Pancreas (tissue), 10 donors: ENCODE data around the gene DENND1B. TPM values are rescaled to one million over a fixed set of nuclear protein-coding genes. Genes with fewer than 3 reads are reported as not detected.

Source experiments
- ATAC-seq, 4 donors: fragments of 200-7000 bp; cut with Tn5 transposase; one replicate each; pipeline versions ENCODE4 v1.8.0 to v1.9.1; 2020; ENCODE audit warnings: mild to moderate bottlenecking in 4 of 4, moderate library complexity in 4 of 4
- DNase-seq, 6 donors: peaks; one replicate each; pipeline ENCODE4 v3.0.0-alpha.2; 2020
- FAIRE-seq: peaks from 2 replicates; lab custom pipeline; 2012; peaks lifted over from hg19 to GRCh38; lab: Jason Lieb, UNC
- H3K27ac ChIP-seq, 4 donors: fragments of 200-600 bp; sonication (generic); 1 replicate in 3 of 4; 2 replicates in 1 of 4; pipeline versions ENCODE4 v1.5.0 to v1.8.0; 2020
- H3K27me3 ChIP-seq, 4 donors: fragments of 200-600 bp; one replicate each; pipeline ENCODE4 v1.8.0; 2021
- H3K36me3 ChIP-seq, 3 donors: fragments of 200-600 bp; sonication (generic) in 1 of 3; one replicate each; pipeline versions ENCODE4 v1.5.0 to v1.8.0; 2020 to 2021
- H3K4me1 ChIP-seq, 3 donors: fragments of 200-600 bp; one replicate each; pipeline ENCODE4 v1.8.0; 2021
- H3K4me3 ChIP-seq, 4 donors: fragments of 200-600 bp; sonication (generic) in 2 of 4; one replicate each; pipeline versions ENCODE4 v1.5.0 to v1.8.0; 2020 to 2021
- H3K9me3 ChIP-seq, 4 donors: fragments of 200-600 bp; one replicate each; pipeline ENCODE4 v1.8.0; 2021
- WGBS, 2 donors: extraction: QIAGEN DNeasy Blood & Tissue Kit; methylation state at CpG; one replicate each; pipeline ENCODE4 v1.1.7; 2013; 5-methylcytosine and 5-hydroxymethylcytosine counted together
- intact Hi-C, 3 donors: fragments of 100-400 bp; cut with DNase I; formaldehyde crosslinking; loops; one replicate each; pipeline versions ENCODE4 v1.11.1 to v1.14.2; 2022
- polyA plus RNA-seq, 2 donors: library from polyadenylated mRNA; stranded (reverse); fragments of 200-250 nt; gene quantifications; one replicate each; pipeline ENCODE4 v1.2.3, GENCODE V29; 2013
- total RNA-seq, 6 donors: library from RNA; stranded (reverse); fragmentation: NEBNext Ultra II Directional in 4 of 6; extraction: Animal tissue kit (Norgen Biotek cat#: 25700) in 4 of 6; gene quantifications; one replicate each; pipeline versions ENCODE4 v1.2.1 to v1.2.4, GENCODE V29; 2021 to 2023
- TF ChIP-seq, protein P1 (sequence below), 4 donors: fragments of 200-600 bp; sonication (generic) in 3 of 4; IDR thresholded peaks; one replicate each; pipeline versions ENCODE4 v1.5.0 to v1.8.0; 2021; ENCODE audit warnings: antibody characterized with exemption in 4 of 4
- donor health status: healthy with polysubstance abuse.
- donor health status: DM: no; HTN: no; CAD: no; lungs with moderate emphysema.
- donor health status: DM: no; HTN: no; CAD: no.
- donor health status: control.
- donor health status: control.
- donor health status: Bipolar disorder and iron deficiency.
- donor health status: DM: yes; HTN: yes; CAD: no.
- donor health status: DM: no; HTN: no; CAD: no.
- donor health status: DM: no; HTN: no; CAD: no.
- donor health status: DM: yes; HTN: yes; CAD: no.

Gene DENND1B
- total and polyA plus RNA-seq, 8 donors: 3.1 to 16.8 (median 11.1) TPM

DNA sequence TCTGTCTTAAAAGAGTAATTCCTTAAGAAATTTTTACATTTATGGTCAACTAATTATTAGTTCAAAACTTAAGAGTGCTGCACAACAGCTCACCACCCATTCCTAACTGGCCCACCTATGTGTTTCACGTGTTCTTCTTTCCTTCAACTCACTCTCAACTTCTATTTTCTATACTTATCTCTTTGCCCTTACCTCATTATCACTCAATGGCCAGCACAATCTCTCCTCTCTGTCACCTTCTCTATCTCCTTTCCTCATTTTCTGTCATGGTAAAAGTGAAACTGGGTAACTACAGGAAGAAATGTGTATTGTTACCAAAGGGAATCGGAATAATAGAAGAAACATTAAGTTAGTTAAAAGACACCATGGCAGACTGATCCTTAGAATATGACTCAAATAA is 43.1 kb downstream of the DENND1B start:
- intact Hi-C loops: no loop called here
- no peak for ATAC-seq
- 93 to 94% methylated on average over 2 of the region's 2 CpGs for WGBS, 2 donors

DNA sequence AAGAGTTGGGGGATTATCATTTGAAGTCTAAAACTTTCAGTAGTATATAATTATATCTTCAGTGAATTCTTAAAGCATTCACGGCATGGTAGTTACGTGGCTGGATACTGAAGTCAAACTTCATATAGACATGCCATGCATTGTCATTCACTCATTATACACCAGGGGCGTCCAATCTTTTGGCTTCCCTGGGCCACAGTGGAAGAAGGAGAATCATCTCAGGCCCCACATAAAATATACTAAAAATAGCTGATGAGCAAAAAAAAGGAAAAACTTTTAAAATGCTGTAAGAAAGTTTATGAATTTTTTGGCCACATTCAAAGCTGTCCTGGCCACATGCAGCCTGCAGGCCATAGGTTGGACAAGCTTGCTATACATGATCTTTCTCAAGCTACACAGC is 43.8 kb downstream of the DENND1B start:
- TF ChIP-seq, protein P1, sequence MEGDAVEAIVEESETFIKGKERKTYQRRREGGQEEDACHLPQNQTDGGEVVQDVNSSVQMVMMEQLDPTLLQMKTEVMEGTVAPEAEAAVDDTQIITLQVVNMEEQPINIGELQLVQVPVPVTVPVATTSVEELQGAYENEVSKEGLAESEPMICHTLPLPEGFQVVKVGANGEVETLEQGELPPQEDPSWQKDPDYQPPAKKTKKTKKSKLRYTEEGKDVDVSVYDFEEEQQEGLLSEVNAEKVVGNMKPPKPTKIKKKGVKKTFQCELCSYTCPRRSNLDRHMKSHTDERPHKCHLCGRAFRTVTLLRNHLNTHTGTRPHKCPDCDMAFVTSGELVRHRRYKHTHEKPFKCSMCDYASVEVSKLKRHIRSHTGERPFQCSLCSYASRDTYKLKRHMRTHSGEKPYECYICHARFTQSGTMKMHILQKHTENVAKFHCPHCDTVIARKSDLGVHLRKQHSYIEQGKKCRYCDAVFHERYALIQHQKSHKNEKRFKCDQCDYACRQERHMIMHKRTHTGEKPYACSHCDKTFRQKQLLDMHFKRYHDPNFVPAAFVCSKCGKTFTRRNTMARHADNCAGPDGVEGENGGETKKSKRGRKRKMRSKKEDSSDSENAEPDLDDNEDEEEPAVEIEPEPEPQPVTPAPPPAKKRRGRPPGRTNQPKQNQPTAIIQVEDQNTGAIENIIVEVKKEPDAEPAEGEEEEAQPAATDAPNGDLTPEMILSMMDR (IDR thresholded peaks at IDR 0.05): no peak
- Histone ChIP-seq H3K27me3 (no peaks in the 10 kb centered on the region), H3K27ac (no peak overlapping the region), H3K36me3 (no peaks in the 10 kb centered on the region), H3K4me1 (no peaks in the 10 kb centered on the region), H3K9me3 (no peaks in the 10 kb centered on the region), H3K4me3 (no peak overlapping the region)
- DNase-seq (no peak), ATAC-seq (no peak), FAIRE-seq (no peak)
- WGBS, 2 donors: 95% methylated on average over 3 of the region's 3 CpGs
- intact Hi-C loops: no loop called here

More for the DNA sequence above, 43.1 kb downstream of the DENND1B start:
- no peak for FAIRE-seq
- Histone ChIP-seq H3K36me3 (no peaks in the 10 kb centered on the region), H3K4me3 (no peak overlapping the region), H3K4me1 (no peaks in the 10 kb centered on the region), H3K27me3 (no peaks in the 10 kb centered on the region), H3K9me3 (no peaks in the 10 kb centered on the region), H3K27ac (no peak overlapping the region)
- DNase-seq: no peak
- TF ChIP-seq, protein P1 (IDR thresholded peaks at IDR 0.05): no peak

DNA sequence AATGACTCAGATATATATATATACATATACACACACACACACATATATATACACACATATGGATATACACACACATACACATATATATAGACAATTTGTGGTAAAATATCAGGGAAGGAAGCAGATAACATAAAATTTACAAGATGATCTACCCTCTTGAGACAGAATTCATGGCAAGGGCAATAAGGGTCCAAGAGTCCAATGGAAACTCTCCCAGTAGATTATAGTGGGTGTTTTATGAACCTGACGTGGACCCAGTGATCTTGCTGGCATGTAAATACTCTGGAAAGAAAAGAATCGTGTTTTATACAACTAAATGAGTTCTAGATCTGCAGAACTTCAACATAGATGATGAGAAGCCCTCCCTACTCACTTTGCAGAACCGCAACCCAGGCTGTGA is 49.3 kb downstream of the DENND1B start:
- no peaks in the 10 kb centered on the region for H3K36me3 ChIP-seq
- TF ChIP-seq, protein P1 (IDR thresholded peaks at IDR 0.05): no peak
- ATAC-seq (no peak), DNase-seq (no peak), FAIRE-seq (no peak)
- H3K9me3 ChIP-seq: no peaks in the 10 kb centered on the region
- H3K27ac ChIP-seq: no peak overlapping the region
- H3K4me3 ChIP-seq: no peak overlapping the region
- no peaks in the 10 kb centered on the region for H3K4me1 ChIP-seq
- H3K27me3 ChIP-seq: no peaks in the 10 kb centered on the region
- WGBS, 2 donors: 96% methylated on average over 3 of the region's 3 CpGs
- intact Hi-C loops: no loop called here

DNA sequence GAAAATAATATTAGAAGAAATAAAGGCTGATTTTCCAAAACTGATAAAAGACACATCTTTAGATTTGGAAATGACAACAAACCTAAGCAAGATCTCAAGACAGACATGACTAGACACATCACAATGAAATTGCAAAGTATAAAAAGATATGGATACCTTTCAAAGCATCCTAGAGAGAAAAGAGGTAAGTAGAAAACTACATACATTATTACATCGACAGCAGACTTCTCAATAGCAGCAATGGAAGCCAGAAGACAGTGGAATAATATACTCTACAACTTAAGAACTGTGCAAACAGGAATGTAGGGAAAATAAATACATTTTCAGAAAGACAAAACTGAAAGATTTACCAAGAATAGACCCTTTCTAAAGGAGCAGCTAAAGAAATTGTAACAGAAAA is 50.2 kb downstream of the DENND1B start:
- no peak for ATAC-seq
- FAIRE-seq: no peak
- no peaks in the 10 kb centered on the region for H3K9me3 ChIP-seq
- intact Hi-C loops: no loop called here
- no peaks in the 10 kb centered on the region for H3K4me1 ChIP-seq
- no peaks in the 10 kb centered on the region for H3K27me3 ChIP-seq
- TF ChIP-seq, protein P1 (IDR thresholded peaks at IDR 0.05): no peak
- no peaks in the 10 kb centered on the region for H3K36me3 ChIP-seq
- DNase-seq: no peak
- H3K4me3 ChIP-seq: no peak overlapping the region
- 96 to 100% methylated on average over 1 of the region's 1 CpG for WGBS, 2 donors
- H3K27ac ChIP-seq: no peak overlapping the region

DNA sequence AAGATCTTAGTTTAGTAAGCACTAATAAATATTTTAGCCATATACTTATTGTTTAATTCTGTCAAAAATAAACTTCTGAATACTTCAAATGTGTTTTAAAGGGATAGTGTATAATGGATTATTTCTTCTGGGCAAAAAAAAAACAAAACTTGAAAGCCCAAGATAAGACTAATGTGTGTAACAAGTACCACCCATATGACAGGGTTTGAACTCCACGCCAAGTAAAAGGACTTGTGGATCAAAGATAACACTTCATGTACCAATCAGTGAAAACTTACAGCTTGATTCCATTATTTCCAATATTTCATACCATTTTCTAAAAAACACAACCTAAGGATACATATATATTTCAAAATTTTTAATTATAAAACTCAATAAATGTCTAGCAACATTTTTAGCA is 59.5 kb downstream of the DENND1B start:
- no peak overlapping the region for H3K27ac ChIP-seq
- H3K9me3 ChIP-seq: no peaks in the 10 kb centered on the region
- no peaks in the 10 kb centered on the region for H3K36me3 ChIP-seq
- H3K4me3 ChIP-seq: no peak overlapping the region
- H3K4me1 ChIP-seq: peaks cover 0 to 9% (median 0%) of the 10 kb centered on the region in 3 donors
- intact Hi-C loops: no loop called here
- no peak for FAIRE-seq
- no peak for DNase-seq
- whole genome bisulfite sequencing, 2 donors: 0% methylated on average over 1 of the region's 1 CpG
- no peak for ATAC-seq
- no peaks in the 10 kb centered on the region for H3K27me3 ChIP-seq
- TF ChIP-seq, protein P1 (IDR thresholded peaks at IDR 0.05): no peak
